GM21423 (cell line): ENCODE measurements around the gene TMEM80.

Experiments used
- ATAC-seq: cut with Tn5 transposase; IDR thresholded peaks from one replicate; pipeline ENCODE4 v1.9.1; 2021; ENCODE audit warnings: mild to moderate bottlenecking, moderate library complexity; ENCODE audit not compliant: unreplicated experiment

The TMEM80 gene

GRCh38 chr11:742571-743201, 47.1 kb downstream of the TMEM80 start:
- ATAC-seq = no peak

DNA sequence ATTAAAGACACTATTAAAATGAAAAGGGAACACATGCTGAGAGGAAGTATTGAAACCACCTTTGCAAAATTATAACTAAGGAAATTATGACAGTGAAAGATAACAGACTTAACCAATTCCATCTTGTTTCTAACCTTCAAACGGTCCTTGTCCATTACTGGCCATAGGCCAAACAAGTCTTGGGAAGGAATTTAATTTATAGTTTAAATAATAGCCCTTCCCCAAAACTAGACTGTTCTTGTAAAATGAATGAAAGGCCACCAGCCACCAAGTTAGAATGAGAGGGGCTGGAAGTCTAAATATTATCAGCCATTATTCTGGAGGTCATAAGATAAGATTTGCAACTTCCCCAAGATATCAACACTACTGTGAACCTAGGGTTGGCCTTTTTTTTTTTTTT, 49.8 kb downstream of the TMEM80 start:
- ATAC-seq = no peak

GRCh38 chr11:746289-747157, 50.9 kb downstream of the TMEM80 start:
- ATAC-seq = peak; percentile 35

GRCh38 chr11:747158-748006, 51.8 kb downstream of the TMEM80 start, which contains the start of gene TALDO1:
TSS of gene TALDO1 (plus strand) at chr11:747464. CDS start at chr11:747482, 18 bp downstream.
- ATAC-seq = peak; percentile 85

- ATAC-seq = peak; percentile 5
Measured at GRCh38 chr11:748007-748359, 52.4 kb downstream of the TMEM80 start.

GRCh38 chr11:749731-750130, 54.1 kb downstream of the TMEM80 start:
- no peak for ATAC-seq
